Measurements from ENCODE around the gene C14orf132. TPM values are rescaled to one million over a fixed set of nuclear protein-coding genes. Genes with fewer than 3 reads are reported as not detected.

The C14orf132 gene
- total RNA-seq, 2 donors from 2014 or later: 12.3 to 21.9 TPM

DNA sequence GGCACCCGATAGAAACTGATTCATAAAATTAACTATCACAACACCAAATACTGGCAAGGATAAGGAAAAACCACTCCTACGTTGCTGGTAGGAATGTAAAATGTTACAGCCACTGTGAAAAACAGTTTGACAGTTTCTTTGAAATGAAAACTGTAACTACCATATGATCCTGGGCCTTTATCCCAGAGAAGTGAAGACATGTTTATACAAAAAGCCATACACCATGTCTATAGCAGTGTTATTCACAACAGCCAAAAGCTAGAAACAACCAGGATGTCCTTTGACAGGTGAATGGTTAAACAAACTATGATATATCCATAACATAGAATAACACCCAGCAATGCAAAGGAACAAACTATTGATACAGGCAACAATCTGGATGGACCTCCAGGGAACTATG lies 3.7 kb upstream of the C14orf132 start:
- WGBS, 2 experiments (ENCODE audit: insufficient coverage in 1 of 2, insufficient read length in 1 of 2): 90% methylated on average over 2 of the region's 2 CpGs; no CpG with 5 or more reads in 1 of the 2 experiments
- Mint-ChIP-seq H3K36me3 (ENCODE audit: low read depth) (no peaks in the 10 kb centered on the region), H3K27me3 (ENCODE audit: insufficient read depth) (peaks cover 44% of the 10 kb centered on the region), H3K4me3 (no peak overlapping the region), H3K27ac (no peak overlapping the region), H3K9me3 (no peaks in the 10 kb centered on the region), H3K4me1 (peaks cover 4% of the 10 kb centered on the region)
- no peak for TF ChIP-seq CTCF (conservative IDR thresholded peaks at IDR 0.05)
- H3K27me3 ChIP-seq (ENCODE audit: control insufficient read depth, insufficient read depth, low read length, poor library complexity, severe bottlenecking): peaks cover 34% of the 10 kb centered on the region
- H3K9me3 ChIP-seq (ENCODE audit: control insufficient read depth, low read length): no peaks in the 10 kb centered on the region
- H3K36me3 ChIP-seq (ENCODE audit: control insufficient read depth, insufficient read depth, low read length): no peaks in the 10 kb centered on the region
- DNase-seq: no peak
- no peak overlapping the region for H3K9ac ChIP-seq (ENCODE audit: extremely low read depth, low read length, poor library complexity, severe bottlenecking)
- no peak overlapping the region for H3K27ac ChIP-seq (ENCODE audit: low read depth, low read length)
- H3K4me1 ChIP-seq (ENCODE audit: control insufficient read depth, insufficient read depth, low read length): no peaks in the 10 kb centered on the region
- no peak overlapping the region for H3K4me3 ChIP-seq (ENCODE audit: low read length)

DNA sequence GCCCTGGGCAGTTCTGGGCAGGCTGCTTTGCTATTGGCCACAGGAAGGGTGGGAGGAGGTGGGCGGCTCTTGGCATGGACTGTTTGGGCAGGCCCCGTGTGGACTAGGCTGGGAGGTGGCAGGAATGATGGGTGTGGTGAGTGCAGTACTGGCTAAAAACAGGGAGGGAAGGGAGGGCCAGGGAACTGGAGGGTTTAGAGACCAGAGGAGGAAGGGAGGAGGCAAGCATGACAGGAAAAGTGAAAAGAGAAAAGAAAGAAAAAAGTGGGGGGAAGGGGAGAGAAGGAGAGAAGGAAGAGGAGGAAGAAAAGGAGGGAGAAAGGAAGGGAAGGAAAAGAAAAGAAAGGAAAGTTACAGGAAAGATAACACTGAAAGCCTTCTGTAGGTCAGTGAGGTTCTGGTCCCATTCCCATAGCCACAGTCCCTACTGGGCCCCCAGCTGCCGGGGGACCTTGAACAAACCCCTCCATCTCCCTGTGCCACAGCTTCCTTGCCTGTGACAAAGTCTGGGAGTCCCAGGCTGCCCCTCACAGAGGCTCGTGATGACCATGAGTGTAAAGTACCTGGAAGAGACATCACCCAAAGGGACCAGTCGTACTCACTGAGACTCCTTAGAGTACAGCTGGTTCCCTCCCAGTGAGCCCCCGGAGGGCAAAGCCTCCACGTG lies 1.1 kb upstream of the C14orf132 start:
- no peaks in the 10 kb centered on the region for H3K36me3 Mint-ChIP-seq (ENCODE audit: low read depth)
- Histone ChIP-seq H3K4me3 (ENCODE audit: low read length) (no peak overlapping the region), H3K4me1 (ENCODE audit: control insufficient read depth, insufficient read depth, low read length) (no peaks in the 10 kb centered on the region), H3K36me3 (ENCODE audit: control insufficient read depth, insufficient read depth, low read length) (no peaks in the 10 kb centered on the region), H3K27me3 (ENCODE audit: control insufficient read depth, insufficient read depth, low read length, poor library complexity, severe bottlenecking) (peaks cover 34% of the 10 kb centered on the region), H3K27ac (ENCODE audit: low read depth, low read length) (no peak overlapping the region), H3K9ac (ENCODE audit: extremely low read depth, low read length, poor library complexity, severe bottlenecking) (no peak overlapping the region), H3K9me3 (ENCODE audit: control insufficient read depth, low read length) (no peaks in the 10 kb centered on the region)
- TF ChIP-seq CTCF (conservative IDR thresholded peaks at IDR 0.05): no peak
- H3K4me3 Mint-ChIP-seq: peak overlapping the region; percentile 75
- 54 to 56% methylated on average over 7 of the region's 7 CpGs for WGBS, 2 experiments (ENCODE audit: insufficient coverage in 1 of 2, insufficient read length in 1 of 2)
- no peaks in the 10 kb centered on the region for H3K9me3 Mint-ChIP-seq
- peaks cover 4% of the 10 kb centered on the region for H3K4me1 Mint-ChIP-seq
- H3K27ac Mint-ChIP-seq: no peak overlapping the region
- peak; percentile 62 for DNase-seq
- peaks cover 45% of the 10 kb centered on the region for H3K27me3 Mint-ChIP-seq (ENCODE audit: insufficient read depth)

DNA sequence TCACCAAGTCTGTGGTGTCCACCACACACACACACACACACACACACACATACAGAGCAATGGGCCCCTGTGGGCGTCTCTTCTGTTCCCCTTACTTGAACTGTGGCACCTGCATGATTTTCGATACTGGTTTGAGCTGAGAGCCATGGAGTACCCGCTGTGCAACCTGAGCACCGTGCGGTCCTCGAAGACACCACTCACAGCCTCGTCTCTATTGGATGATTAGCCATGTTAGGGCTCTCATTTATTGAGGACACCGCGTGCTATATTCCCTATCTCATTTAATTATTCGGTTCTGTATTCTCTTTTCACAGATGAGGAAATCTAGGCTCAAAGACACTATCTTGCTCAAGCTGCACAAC lies 623 bp upstream of the C14orf132 start:
- Histone ChIP-seq H3K27ac (ENCODE audit: low read depth, low read length) (no peak overlapping the region), H3K9ac (ENCODE audit: extremely low read depth, low read length, poor library complexity, severe bottlenecking) (no peak overlapping the region), H3K4me3 (ENCODE audit: low read length) (peak overlapping the region; percentile 78), H3K4me1 (ENCODE audit: control insufficient read depth, insufficient read depth, low read length) (no peaks in the 10 kb centered on the region), H3K9me3 (ENCODE audit: control insufficient read depth, low read length) (no peaks in the 10 kb centered on the region), H3K36me3 (ENCODE audit: control insufficient read depth, insufficient read depth, low read length) (no peaks in the 10 kb centered on the region), H3K27me3 (ENCODE audit: control insufficient read depth, insufficient read depth, low read length, poor library complexity, severe bottlenecking) (peaks cover 34% of the 10 kb centered on the region)
- no peaks in the 10 kb centered on the region for H3K9me3 Mint-ChIP-seq
- H3K4me3 Mint-ChIP-seq: peak overlapping the region; percentile 75
- peaks cover 45% of the 10 kb centered on the region for H3K27me3 Mint-ChIP-seq (ENCODE audit: insufficient read depth)
- no peak for TF ChIP-seq CTCF (conservative IDR thresholded peaks at IDR 0.05)
- peak; percentile 56 for DNase-seq
- no peaks in the 10 kb centered on the region for H3K36me3 Mint-ChIP-seq (ENCODE audit: low read depth)
- H3K4me1 Mint-ChIP-seq: peaks cover 4% of the 10 kb centered on the region
- WGBS, 2 experiments (ENCODE audit: insufficient coverage in 1 of 2, insufficient read length in 1 of 2): 33 to 35% methylated on average over 10 of the region's 10 CpGs
- no peak overlapping the region for H3K27ac Mint-ChIP-seq

All from endodermal cell (in vitro differentiated cells).